ENCODE data around the gene RAB11FIP4.
A peak's percentile ranks its signal among the peaks of the same experiment; 100 is the strongest.

Gene RAB11FIP4

DNA sequence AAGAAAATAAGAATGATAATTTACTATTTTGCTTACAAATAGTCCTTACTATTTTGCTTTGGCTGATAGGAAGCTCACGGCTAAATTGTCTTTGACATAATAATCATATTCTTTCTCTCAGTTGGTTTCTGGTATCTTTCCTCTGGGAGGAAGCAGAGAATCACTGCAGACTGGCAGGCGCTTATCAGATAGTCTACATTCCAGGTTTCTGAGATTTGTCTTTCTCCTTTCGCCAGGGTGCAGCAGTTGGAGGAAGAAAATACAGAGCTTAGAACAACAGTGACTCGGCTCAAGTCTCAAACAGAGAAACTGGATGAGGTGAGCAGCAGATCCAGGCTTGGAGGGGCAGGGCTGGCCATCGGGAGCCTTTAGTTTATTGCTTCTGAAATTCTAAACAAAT is 136.1 kb downstream of the RAB11FIP4 start:
- DNase-seq, result no peak

DNA sequence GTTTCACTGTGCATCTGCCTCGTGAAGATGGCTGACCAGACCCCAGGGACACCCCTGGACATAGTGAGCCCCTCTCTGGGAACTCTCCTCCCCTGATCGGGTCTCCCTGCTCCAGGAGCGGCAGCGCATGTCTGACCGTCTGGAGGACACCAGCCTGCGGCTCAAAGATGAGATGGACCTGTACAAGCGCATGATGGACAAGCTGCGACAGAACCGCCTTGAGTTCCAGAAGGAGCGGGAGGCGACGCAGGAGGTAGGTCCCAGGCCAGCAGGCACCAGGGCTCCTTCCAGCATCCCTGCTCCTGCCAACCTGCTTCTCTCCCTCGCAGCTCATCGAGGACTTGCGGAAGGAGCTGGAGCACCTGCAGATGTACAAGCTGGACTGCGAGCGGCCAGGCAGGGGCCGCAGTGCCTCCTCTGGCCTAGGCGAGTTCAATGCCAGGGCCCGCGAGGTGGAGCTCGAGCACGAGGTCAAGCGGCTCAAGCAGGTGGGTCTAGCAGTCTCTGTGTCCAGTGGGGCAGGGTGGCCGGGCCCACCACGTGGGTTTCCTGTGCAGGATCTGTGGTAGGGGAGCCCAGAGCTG is 136.9 kb downstream of the RAB11FIP4 start:
- no peak for DNase-seq

DNA sequence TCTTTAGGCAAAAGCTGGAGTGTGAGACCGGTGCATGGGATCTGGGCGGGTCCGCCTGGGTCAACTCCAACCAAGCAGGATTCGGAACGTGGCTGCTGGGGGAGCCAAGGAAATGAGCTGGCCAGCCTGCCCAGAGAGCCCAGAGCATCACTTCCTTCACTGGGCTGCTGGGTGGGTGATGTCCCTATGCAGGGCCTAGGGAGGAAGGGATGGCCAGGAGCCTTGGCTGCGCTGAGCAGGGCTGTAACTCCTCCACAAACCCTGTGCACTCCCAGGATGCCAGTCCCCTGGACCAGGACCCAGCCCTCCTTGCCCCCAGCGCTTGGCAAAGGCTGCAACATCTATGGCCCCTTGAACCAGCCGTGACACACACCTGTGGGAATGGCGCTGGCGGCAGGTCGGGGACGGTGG is 138.4 kb downstream of the RAB11FIP4 start:
- no peak for DNase-seq

DNA sequence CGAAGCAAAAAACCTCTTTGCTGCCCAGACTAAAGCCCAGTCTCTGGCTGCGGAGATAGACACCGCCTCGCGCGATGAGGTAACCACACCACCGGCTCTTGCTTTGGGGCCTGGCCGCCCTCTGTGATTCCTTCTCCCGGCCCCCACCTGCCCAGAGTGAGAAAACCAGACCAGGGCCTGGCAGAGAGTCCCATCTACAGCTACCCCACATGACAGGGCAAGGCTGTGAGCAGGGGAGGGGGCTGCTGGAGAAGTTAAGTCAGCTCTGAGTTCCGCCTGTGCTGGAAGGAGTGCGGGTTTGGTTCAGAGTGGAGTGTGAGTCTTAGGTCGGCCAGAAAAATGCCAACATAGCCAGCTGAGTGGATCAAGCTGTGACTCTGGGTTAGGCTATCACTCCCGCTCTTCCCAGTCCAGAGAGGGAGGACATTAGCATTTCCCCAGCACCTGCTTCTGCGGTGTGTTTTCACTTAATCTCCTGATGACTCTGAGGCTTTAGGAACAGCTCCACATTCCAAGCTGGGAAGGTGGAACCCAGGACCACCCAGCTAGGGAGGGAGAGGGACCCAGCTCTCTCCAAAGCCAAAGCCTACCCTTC is 139.0 kb downstream of the RAB11FIP4 start:
- no peak for DNase-seq

DNA sequence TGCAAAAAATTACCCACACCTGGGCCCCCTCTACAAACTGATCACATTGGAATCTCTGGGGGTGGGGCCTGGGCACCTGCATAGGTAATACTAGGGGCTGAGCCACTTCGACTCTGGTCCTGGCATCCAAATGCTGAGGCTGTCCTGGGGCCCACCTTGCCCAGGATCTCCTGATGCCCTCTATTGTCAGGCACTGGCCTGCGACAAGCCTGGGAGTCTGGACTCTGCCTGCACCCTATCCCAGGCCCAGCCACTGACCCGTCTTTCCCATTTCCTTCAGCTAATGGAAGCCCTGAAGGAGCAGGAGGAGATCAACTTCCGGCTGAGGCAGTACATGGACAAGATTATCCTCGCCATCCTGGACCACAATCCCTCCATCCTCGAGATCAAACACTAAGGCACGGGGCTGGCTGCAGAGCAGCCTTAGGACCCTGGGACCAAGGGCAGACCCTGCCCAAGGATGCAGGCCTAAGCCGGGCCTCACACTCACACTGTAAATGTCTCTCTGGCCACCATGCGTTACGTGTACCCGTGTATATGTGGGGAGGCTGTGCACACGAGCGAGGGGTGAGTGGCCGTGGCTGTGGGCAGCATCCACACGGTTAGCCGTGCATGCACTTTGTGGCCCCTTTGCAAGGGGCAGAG is 140.0 kb downstream of the RAB11FIP4 start:
- no peak for DNase-seq

DNA sequence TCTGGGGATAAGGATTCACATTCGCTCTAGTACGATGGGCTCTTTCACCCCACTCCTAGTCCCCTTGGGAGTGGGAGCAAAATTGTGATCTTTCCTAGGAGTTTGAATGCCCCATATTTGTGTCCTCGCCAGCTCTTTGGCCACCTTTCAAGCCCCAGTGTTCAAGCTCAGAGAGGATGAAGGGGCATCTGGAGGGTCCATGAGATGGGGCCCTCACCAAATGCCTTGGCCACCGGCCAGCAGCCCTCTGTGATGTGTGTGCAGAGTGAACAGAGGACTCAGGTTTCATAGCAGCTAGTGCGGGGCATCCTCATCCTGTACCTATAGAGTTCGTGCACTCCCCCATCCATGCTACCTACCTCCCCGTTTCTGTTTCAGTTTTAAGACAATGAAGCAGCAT is 140.6 kb downstream of the RAB11FIP4 start:
- no peak for DNase-seq

DNA sequence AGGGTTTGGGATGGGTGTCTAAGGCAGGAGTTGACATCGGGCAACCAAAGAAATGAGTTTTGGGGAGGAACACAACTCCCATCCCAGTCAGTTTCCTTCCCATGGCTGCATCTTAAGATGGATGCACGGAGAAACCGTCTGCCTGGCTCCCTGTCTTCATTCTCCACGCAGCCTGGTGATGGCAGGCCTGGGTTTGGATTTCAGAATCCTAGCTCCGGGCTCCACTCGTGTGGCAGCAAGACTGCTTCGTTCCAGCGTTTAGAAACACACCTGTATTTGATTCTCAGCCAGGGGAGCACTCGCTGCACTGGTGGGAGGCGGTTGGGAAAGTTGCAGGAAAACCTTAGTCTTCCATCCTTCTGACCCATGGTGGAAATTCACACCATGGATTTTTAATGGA is 141.1 kb downstream of the RAB11FIP4 start:
- DNase-seq, result no peak

DNA sequence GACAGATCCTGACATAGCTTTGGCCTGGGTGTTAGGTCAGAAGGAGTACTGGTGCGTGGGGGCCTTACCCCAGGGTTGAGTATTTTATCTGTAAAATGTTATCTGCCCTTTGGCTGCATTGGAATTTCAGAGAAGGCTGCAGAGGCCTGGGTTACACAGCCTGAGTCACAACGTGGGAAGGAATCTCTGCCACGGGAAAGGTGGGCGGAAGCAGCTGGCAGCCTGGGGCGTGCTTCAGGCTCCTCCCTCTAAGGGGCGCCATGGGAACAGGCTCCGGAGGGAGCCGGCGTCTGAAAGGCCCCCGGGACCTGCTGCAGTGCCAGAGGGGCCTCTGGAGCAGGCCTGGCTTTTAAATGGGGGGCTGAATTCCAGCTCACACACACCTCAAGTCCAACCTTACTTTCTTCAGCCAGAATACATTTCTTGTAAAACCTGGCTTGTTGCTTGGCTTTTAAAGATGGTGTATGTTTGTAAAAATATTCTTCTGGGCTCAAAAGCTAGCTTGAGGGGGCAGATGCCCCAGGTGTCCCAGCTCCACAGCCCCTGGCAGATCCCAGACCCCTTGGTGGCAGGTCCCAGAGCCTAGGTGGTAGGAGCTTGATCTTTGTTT is 142.2 kb downstream of the RAB11FIP4 start:
- no peak for DNase-seq

DNA sequence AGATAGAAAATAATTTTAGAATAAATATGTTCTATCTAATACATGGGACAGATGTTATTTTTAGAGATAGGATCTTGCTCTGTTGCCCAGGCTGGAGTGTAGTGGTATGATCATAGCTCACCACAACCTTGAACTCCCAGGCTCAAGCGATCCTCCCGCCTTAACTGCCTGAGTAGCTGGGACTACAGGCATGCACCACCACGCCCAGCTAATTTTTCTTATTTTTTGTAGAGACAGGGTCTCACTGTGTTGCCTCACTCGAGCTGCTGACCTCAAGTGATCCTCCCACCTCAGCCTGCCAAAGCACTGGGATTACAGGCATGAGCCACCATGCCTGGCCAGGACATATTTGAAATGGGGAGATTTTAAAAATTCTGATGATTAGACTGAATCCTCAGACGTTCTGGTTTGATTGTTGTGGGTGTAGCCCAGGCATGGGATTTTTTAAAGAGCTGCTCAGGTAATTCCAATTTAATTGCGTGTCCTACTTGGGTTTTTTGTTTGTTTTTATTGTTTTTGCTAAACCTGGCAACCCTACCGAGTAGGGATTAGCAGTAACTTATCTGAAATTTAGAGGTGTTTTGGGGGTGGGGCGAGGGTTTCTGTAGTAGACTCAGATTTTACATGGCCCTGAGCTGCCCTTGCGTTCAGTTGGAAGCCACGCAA is 142.9 kb downstream of the RAB11FIP4 start:
- no peak for DNase-seq

DNA sequence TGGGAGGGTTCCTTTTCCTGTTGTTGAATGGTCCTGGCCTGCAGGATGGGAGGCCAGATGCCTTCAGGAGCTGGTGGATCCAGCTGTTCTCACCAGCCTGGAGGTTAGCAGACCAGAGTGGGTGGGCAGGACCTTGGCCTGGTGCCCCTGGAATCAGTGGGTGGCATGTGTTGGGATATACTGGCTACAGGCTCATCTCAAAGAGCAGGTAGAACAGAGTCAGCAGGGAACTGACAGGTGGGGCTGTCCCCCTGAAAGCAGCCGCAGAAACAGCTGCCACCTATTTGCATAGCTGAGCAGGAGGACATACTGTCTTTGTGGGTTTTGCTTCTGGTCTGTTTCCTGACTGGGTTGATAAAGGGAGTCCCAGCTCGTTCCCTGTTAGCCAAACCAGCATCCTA is 144.1 kb downstream of the RAB11FIP4 start:
- no peak for DNase-seq

DNA sequence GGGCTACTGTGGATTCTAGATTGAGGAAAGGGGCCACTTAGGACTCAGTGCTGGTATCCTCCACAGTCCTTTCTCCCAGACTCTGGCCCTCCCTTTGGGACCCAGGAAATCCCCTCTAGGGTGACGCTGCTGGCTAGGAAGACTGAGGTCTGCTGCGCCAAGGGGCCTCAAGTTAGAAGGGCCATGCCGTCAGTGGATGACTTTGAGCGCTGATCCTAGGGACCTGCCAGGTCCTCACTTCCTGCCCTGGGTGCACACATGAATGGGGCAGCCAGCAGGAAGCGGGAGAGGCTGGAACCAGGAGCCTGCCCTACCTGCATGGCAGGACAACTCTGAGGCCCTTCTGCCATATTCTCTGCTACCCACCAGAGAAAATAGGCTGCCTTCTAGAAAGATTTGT is 145.0 kb downstream of the RAB11FIP4 start:
- DNase-seq, result no peak

DNA sequence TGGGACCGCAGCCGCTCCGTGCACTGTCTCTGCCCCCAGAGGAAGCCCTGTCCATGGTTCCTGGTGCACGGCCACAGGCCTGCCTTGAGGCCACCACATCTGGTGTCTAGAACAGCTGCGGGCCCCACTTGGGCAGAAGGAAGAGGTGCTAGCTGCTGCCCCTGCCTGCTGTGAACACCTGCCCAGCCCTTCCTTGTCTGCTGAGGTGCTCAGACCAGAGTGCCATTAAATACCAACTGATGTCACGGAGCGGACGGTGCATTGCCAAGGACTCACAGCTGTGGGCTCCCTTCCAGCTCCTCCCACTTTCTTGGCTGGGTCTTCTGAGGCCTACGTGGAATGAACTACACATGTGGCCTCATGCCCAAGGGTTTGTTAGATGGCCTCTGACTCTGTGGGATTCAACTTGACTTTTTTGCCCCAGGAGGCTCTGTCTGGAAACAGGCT is 146.1 kb downstream of the RAB11FIP4 start:
- no peak for DNase-seq

DNA sequence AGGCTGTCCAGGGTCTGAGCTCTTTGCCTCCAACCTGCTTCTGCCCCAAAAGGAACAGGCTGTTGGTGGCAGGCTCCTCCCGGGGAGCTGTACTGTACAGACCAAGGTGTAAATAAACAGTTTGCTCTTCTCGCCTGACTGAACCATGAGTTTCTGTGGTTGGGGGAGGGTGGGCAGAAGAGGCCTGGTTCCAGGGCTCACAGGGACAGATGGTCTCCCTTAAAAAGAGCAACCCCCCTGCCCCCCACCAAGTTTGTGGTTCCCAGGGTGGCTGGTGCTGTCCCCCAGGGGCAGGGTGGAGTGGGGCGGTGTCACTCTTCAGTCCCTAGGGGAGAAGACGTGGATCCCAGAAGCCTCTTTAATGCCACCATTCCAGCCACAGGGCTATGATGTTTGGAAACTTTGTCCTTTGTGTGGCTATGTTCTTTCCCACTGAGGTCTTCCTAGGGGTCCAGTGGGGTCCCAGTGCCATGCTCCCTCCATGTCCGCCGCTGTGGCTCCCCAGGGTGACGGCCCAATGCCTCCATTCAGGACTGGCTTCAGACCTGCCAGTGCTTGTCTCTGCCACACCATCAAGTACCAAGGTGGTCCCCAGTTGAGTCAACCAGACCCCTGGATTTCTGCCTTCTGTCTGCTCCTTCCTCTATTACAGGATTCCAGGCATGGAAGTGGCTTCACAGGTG is 146.7 kb downstream of the RAB11FIP4 start:
- no peak for DNase-seq

DNA sequence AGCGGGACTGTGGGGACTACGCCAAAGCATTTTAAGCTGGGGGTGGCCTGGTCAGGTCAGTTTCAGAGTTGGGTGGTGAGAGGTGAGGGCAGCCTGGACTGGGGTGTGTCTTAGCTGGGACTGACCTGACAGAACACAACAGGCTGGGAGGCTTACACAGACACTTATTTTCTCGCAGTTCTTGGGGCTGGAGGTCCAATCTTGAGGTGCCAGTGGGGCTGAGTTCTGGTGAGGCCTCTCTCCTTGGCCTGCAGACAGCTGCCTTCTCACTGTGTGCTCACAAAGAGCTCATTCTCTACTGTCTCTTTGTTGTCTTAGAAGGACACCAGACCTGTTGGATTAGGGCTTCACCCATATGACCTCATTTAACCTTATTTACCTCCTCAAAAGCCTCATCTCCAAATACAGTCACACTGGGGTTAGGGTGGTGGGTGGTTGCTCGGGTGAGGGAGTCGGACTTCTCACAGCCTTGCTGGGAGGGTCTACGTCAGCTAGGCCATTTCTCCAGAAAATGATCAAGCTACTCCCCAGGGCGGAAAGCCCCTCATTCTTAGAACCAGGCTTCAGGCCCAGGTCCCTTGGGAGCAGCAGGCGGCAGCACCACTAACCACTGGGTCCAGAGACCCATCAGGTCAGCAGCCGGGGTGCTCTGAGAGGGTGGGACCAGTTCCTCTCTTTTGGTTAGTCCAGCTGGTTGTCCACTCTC is 149.3 kb downstream of the RAB11FIP4 start:
- DNase-seq, result no peak

DNA sequence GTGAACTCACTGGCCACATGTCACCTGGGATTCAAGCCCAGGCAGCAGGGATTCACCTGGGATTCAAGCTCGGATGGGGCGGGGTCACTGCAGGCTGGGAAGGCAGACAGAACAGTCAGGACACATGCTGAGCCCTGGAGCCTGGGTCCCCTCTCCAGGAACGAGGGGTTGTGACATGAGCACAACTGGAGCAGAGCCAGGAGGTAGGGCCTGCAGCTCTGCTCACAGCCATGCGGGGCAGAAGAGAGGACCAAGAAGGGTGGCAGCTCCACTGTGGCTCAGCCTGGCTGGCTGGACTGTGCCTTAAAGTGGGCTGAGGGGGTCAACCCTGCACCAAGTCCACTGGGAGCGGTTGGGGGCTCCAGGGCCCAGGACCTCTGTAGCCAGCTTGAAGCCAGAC is 150.1 kb downstream of the RAB11FIP4 start:
- no peak for DNase-seq

DNA sequence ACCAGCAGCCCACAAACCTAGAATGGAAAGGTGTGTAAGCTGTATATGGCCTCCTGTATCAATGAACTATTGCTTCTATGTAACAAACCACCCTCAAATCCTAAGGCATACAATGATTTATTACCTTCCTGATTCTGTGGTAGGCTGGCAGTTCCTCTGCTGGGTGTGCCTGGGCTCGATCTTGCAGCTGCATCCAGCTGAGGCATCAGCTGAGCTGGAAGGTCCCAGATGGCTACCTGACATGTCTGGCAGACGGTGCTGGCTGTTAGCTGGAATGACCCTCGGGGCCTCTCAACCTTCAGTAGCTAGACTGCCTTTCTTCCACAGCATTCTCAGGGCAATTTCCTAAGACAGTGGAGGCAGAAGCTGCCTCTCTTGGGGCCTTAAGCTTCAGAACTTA is 152.7 kb downstream of the RAB11FIP4 start:
- DNase-seq, result no peak

DNA sequence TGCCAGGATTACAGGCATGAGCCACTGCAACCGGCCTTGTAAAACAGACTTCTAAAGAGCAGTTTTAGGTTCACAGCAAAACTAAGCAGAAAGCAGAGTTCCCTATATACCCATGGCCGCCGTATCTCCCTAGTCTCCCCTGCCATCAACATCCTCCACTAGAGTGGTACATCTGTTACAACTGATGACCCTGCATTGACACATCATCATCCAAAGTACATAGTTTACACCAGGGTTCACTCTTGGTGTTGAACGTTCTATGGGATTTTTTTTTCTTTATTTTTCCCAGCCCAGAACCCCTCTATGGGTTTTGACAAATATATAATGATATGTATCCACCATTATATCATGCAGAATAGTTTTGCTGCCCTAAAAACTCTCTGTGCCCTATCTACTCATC is 155.2 kb downstream of the RAB11FIP4 start:
- DNase-seq, result no peak

DNA sequence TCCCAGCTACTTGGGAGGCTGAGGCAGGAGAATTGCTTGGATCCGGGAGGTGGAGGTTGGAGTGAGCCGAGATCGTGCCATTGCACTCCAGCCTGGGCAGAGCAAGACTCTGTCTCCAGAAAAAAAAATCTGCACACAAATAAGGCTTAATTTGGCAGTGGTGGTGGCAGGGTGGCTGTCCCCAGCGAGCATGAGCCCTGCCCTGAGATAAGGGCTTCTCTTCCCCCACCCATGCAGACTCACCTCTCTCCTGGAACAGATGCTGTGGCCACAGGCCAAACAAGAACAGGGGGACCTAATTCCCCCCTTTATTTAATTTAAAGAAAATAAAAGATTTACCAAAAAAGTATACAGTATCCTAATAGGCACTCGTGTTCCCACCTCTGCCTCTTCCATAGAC is 157.2 kb downstream of the RAB11FIP4 start:
- DNase-seq, result no peak

DNA sequence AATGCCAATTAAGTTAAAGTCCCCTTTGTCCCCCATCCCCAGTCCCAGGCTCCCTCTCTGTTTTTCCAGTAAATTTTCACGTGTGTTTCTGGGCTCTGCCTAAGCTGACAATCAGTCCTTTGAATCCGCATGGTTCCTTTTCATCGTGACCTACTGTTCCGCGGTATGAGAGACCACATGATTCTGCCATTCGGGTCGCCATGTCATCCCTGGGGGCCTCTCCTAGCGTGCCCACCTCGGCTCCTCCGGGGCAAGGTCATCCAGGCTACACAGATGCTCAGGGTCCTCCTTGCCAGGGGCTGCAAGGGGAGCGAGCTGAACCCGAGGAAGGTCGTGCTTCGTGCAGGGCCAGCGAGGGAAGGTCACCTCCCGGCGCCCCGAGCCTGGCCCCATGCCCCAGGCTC is 157.6 kb downstream of the RAB11FIP4 start:
- DNase-seq, result no peak

DNA sequence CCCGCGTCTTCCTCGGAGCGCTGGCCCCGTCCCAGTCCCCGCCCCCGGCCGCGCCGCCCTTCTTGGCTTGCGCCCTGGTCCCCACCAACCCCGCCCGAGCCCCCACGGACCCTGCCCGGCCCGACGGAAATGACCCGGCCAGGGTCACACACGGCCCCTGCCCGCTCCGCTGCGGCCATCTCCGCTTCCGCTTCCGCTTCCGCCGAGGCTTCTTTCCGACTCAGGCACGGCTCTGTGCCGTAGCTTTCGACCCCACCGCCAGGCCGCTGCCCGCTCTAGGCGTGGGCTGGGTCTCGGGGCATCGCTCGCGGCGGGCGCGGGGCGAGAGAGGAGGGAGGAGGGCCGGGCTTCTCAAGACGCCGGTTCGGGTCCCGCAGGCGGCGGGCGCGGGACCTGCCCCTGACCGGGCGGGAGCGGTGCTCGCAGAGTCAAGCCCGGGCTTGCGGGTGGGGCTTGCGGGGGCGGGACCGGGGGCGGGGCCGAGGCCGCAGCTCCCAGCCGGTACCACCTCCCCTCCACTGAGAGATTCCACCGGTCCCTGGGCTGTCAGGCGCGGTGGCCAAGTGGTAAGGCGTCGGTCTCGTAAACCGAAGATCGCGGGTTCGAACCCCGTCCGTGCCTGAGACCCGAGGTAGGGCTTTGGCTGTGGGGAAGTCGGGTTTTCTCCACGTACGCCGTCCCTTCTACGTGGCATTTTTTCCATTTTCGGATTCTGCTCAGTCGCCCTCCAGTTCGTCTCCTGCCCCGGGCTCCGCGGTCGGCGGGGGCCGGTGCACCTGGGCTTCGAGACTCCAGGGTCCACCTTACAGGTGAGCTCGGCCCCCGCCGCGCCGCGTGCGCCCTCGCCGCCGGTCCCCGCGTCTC is 158.3 kb downstream of the RAB11FIP4 start:
- DNase-seq, result peak; percentile 79

DNA sequence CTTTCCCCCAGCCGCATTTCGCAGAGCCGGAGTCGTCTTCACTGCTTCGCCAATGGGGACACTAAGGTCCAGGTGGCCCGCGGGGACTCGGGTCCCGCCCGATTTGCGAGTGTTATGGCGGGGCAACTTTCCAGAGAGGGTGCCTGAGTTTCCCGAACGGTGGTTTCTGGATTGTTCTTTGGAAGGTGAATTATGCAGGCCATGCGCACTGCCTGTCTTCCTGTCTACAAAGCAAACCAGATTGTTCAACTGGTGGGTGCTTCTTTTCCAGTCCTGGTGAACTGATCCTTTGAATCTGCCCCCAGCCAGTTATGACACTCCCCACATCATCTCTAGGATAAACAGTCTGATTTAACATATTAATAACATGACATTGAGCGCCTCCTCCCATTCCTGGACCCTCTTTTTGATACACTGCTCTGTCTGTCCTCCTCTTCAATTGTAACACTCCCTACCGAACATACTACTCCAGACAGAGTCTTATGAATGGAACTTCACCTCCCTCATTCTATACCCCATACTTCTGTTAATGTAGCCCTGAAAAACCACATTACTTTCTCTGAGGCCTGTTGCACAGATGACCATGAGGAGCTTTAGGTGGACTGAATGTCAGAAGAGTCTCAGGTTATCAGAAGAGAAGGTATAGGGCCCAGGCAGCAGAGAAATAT is 159.0 kb downstream of the RAB11FIP4 start:
- DNase-seq, result no peak

Measured in central memory CD4-positive, alpha-beta T cell (primary cell).